Measurements from ENCODE around the gene SNPH. TPM values are rescaled to one million over a fixed set of nuclear protein-coding genes. Genes with fewer than 3 reads are reported as not detected.

The SNPH gene
- total and polyA plus RNA-seq, 7 donors, result under 0.01 to 21.0 (median 6.4) TPM

GRCh38 chr20:1292620-1293019 lies 26.5 kb downstream of the SNPH start:
- WGBS, 2 donors, result 84 to 95% methylated on average over 1 of the region's 1 CpG
- Histone ChIP-seq H3K27ac (no peak overlapping the region), H3K4me3 (no peak overlapping the region), H3K27me3 (no peaks in the 10 kb centered on the region), H3K36me3 (peaks cover 0 to 9% (median 0%) of the 10 kb centered on the region in 4 donors), H3K9me3 (no peaks in the 10 kb centered on the region), H3K4me1 (no peaks in the 10 kb centered on the region)
- DNase-seq, result peak; percentile 26
- TF ChIP-seq, protein P1, sequence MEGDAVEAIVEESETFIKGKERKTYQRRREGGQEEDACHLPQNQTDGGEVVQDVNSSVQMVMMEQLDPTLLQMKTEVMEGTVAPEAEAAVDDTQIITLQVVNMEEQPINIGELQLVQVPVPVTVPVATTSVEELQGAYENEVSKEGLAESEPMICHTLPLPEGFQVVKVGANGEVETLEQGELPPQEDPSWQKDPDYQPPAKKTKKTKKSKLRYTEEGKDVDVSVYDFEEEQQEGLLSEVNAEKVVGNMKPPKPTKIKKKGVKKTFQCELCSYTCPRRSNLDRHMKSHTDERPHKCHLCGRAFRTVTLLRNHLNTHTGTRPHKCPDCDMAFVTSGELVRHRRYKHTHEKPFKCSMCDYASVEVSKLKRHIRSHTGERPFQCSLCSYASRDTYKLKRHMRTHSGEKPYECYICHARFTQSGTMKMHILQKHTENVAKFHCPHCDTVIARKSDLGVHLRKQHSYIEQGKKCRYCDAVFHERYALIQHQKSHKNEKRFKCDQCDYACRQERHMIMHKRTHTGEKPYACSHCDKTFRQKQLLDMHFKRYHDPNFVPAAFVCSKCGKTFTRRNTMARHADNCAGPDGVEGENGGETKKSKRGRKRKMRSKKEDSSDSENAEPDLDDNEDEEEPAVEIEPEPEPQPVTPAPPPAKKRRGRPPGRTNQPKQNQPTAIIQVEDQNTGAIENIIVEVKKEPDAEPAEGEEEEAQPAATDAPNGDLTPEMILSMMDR (IDR thresholded peaks at IDR 0.05), result no peak
- TF ChIP-seq EP300 (IDR thresholded peaks at IDR 0.05) (no peak), POLR2A (IDR thresholded peaks at IDR 0.05) (no peak), POLR2AphosphoS5 (IDR thresholded peaks at IDR 0.05) (no peak)
- intact Hi-C loops (cut with DNase I), result no loop called here

- DNase-seq, result peak; percentile 42
- 55 to 83% methylated on average over 6 of the region's 6 CpGs for WGBS, 2 donors
- no peaks in the 10 kb centered on the region for H3K9me3 ChIP-seq
- H3K36me3 ChIP-seq, result peaks cover 0 to 12% (median 0%) of the 10 kb centered on the region in 4 donors
- no peak overlapping the region for H3K4me3 ChIP-seq
- H3K27me3 ChIP-seq, result no peaks in the 10 kb centered on the region
- H3K4me1 ChIP-seq, result no peaks in the 10 kb centered on the region
- TF ChIP-seq POLR2A (IDR thresholded peaks at IDR 0.05) (no peak), EP300 (IDR thresholded peaks at IDR 0.05) (no peak), POLR2AphosphoS5 (IDR thresholded peaks at IDR 0.05) (no peak)
- TF ChIP-seq, protein P1 (IDR thresholded peaks at IDR 0.05), result no peak
- no peak overlapping the region for H3K27ac ChIP-seq
- intact Hi-C loops (cut with DNase I), result no loop called here
These were observed 27.7 kb downstream of the SNPH start for GRCh38 chr20:1293641-1294379.

GRCh38 chr20:1294497-1294896 lies 28.4 kb downstream of the SNPH start:
- Histone ChIP-seq H3K4me3 (no peak overlapping the region), H3K27me3 (no peaks in the 10 kb centered on the region), H3K36me3 (peaks cover 0 to 18% (median 0%) of the 10 kb centered on the region in 4 donors), H3K9me3 (no peaks in the 10 kb centered on the region), H3K4me1 (no peaks in the 10 kb centered on the region), H3K27ac (no peak overlapping the region)
- DNase-seq, result peak; percentile 54
- no peak for TF ChIP-seq EP300 (IDR thresholded peaks at IDR 0.05)
- no peak for TF ChIP-seq POLR2A (IDR thresholded peaks at IDR 0.05)
- TF ChIP-seq POLR2AphosphoS5 (IDR thresholded peaks at IDR 0.05), result no peak
- TF ChIP-seq, protein P1 (IDR thresholded peaks at IDR 0.05), result no peak
- intact Hi-C loops (cut with DNase I), result no loop called here
- WGBS, 2 donors, result 85 to 95% methylated on average over 8 of the region's 8 CpGs

DNA sequence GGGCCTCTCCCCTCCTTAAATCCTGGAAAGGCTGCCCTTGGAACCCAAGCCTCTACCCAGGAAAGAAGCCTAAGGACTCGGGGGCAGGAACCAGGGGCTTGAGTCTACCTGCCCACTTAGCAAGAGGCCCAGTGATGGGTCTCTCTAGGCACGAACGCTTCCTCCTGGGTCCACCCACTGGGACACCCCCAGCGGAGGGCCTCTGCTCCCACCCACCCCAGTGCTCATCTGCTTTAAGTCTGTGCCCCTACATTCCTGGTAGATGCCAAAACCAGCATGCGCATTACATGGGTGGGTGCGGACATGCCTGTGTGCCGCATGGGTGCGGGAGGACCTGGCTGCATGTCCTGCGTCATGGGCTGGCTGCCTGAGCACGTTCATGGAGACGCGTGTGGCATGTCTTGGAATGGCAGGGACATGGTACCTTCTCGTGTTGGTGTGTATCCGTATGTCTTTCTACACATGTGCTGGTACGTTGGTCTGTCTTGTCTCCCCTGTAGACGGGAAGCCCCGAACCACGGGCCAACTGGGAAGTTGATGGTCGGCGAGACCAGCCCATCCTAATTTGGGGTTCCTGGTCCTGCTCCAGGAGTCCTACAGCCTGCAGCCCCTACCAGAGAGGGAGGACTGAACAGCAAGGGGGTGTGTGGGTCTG lies 29.3 kb downstream of the SNPH start:
- TF ChIP-seq EP300 (IDR thresholded peaks at IDR 0.05), result no peak
- no peak for TF ChIP-seq POLR2A (IDR thresholded peaks at IDR 0.05)
- TF ChIP-seq, protein P1 (IDR thresholded peaks at IDR 0.05), result no peak
- TF ChIP-seq POLR2AphosphoS5 (IDR thresholded peaks at IDR 0.05), result no peak
- no peaks in the 10 kb centered on the region for H3K27me3 ChIP-seq
- H3K9me3 ChIP-seq, result no peaks in the 10 kb centered on the region
- no peaks in the 10 kb centered on the region for H3K4me1 ChIP-seq
- intact Hi-C loops (cut with DNase I), result no loop called here
- 96 to 97% methylated on average over 20 of the region's 20 CpGs for WGBS, 2 donors
- H3K36me3 ChIP-seq, result peaks cover 0 to 22% (median 0%) of the 10 kb centered on the region in 4 donors
- H3K4me3 ChIP-seq, result no peak overlapping the region
- peak; percentile 46 for DNase-seq
- no peak overlapping the region for H3K27ac ChIP-seq
